K562 (cell line): Measurements from ENCODE around the gene NSUN6. TPM values are rescaled to one million over a fixed set of nuclear protein-coding genes. Genes with fewer than 3 reads are reported as not detected.

Experiments
- ATAC-seq: fragments of 200-7000 bp; cut with Tn5 transposase; 3 replicates; pipeline ENCODE4 v1.9.1; 2020; ENCODE audit warnings: moderate library complexity
- BruUV-seq: library from RNA; stranded (reverse); fragments of 400-500 nt; replicated peaks from 2 replicates; lab custom pipeline; 2021; lab: Mats Ljungman, UMichigan
- CTCF ChIA-PET: fragments of 300-600 bp; formaldehyde crosslinking; extraction: SDS; loops from one replicate; lab custom pipeline; 2021; ENCODE audit warnings: low intra/inter-chr PET ratio; lab: Yijun Ruan, JAX
- POLR2A ChIA-PET: fragments of 300-600, 350-650 bp; sonication (Branson Sonifier 250); formaldehyde crosslinking; extraction: SDS; loops from one replicate; lab custom pipeline; 2021; ENCODE audit warnings: antibody characterized with exemption, inconsistent platforms; lab: Yijun Ruan, JAX
- DNase-seq, 4 experiments: peaks; one replicate each; pipeline versions ENCODE4 v3.0.0 to v3.0.0-alpha.2; 2011 to 2018; ENCODE audit warnings: low spot score in 3 of 4, mixed read lengths in 3 of 4; ENCODE audit errors: extremely low read depth in 1 of 4
- FAIRE-seq: peaks from 2 replicates; lab custom pipeline; 2011; peaks lifted over from hg19 to GRCh38; lab: Jason Lieb, UNC
- H2AFZ ChIP-seq: 2 replicates; pipeline ENCODE4 v1.6.0; 2011; ENCODE audit warnings: low read depth, low read length, control low read depth, inconsistent platforms
- H3K27ac ChIP-seq: fragments of 200-600 bp; 3 replicates; pipeline ENCODE4 v1.8.0; 2011; ENCODE audit warnings: low read depth, mild to moderate bottlenecking, control low read depth, inconsistent platforms, low read length, moderate library complexity, mixed read lengths; ENCODE audit errors: extremely low read depth
- H3K27me3 ChIP-seq, 2 experiments: fragments of 300-600 bp in 1 of 2; 2 replicates in 1 of 2; 3 replicates in 1 of 2; pipeline versions ENCODE4 v1.6.0 to v1.8.0; 2011; ENCODE audit warnings: inconsistent platforms in 2 of 2, low read length in 2 of 2, mild to moderate bottlenecking in 1 of 2, mixed read lengths in 1 of 2, moderate library complexity in 1 of 2; ENCODE audit not compliant: control insufficient read depth in 2 of 2, insufficient read depth in 2 of 2
- H3K36me3 ChIP-seq: fragments of 300-600 bp; 3 replicates; pipeline ENCODE4 v1.8.0; 2011; ENCODE audit warnings: mild to moderate bottlenecking, low read length, inconsistent platforms; ENCODE audit not compliant: control insufficient read depth, insufficient read depth
- H3K4me1 ChIP-seq, 2 experiments: fragments of 200-600 bp in 1 of 2; replicated peaks in 1 of 2; 2 replicates in 1 of 2; 3 replicates in 1 of 2; pipeline versions ENCODE4 v1.5.1 to v1.8.0; 2011; ENCODE audit warnings: inconsistent platforms in 2 of 2, low read length in 2 of 2, mild to moderate bottlenecking in 1 of 2, mixed read lengths in 1 of 2, moderate library complexity in 1 of 2; ENCODE audit not compliant: control insufficient read depth in 2 of 2, insufficient read depth in 2 of 2
- H3K4me2 ChIP-seq: 2 replicates; pipeline ENCODE4 v1.6.1; 2011; ENCODE audit warnings: low read length, control low read depth, inconsistent platforms, mixed read lengths; ENCODE audit not compliant: insufficient read depth
- H3K4me3 ChIP-seq: fragments of 200-600 bp; sonication (generic), shearing (Covaris generic); 2 replicates; pipeline ENCODE4 v1.5.1; 2016; ENCODE audit warnings: control low read depth, inconsistent platforms
- H3K79me2 ChIP-seq: fragments of 200-600 bp; 3 replicates; pipeline ENCODE4 v1.8.0; 2011; ENCODE audit warnings: low read length, inconsistent platforms; ENCODE audit not compliant: control insufficient read depth, insufficient read depth
- H3K9ac ChIP-seq, 2 experiments: 2 replicates each; pipeline versions ENCODE4 v1.6.0 to v1.6.1; 2011; ENCODE audit warnings: low read depth in 2 of 2, low read length in 2 of 2, control low read depth in 1 of 2, inconsistent platforms in 1 of 2, mild to moderate bottlenecking in 1 of 2, mixed read lengths in 1 of 2; ENCODE audit not compliant: insufficient read depth in 1 of 2
- H3K9me1 ChIP-seq: one replicate; pipeline ENCODE4 v1.6.0; 2011; ENCODE audit warnings: inconsistent platforms, mild to moderate bottlenecking, low read length, moderate library complexity; ENCODE audit not compliant: control insufficient read depth, insufficient read depth
- H3K9me3 ChIP-seq: replicated peaks from 2 replicates; pipeline ENCODE4 v1.5.1; 2011; ENCODE audit warnings: low read depth, low read length, inconsistent platforms; ENCODE audit not compliant: control insufficient read depth, insufficient read depth
- H4K20me1 ChIP-seq: replicated peaks from 2 replicates; pipeline ENCODE4 v1.6.1; 2011; ENCODE audit warnings: low read length, inconsistent platforms, mixed read lengths; ENCODE audit not compliant: control insufficient read depth, insufficient read depth
- DMBX1 ChIP-seq: fragments of 250-450 bp; sonication (Bioruptor Pico); IDR thresholded peaks from 2 replicates; pipeline ENCODE4 v1.8.0; 2022; ENCODE audit warnings: inconsistent platforms, mild to moderate bottlenecking, moderate library complexity, borderline replicate concordance
- KDM5B ChIP-seq: fragments of 200-600 bp; sonication (generic); IDR thresholded peaks from 2 replicates; pipeline ENCODE4 v1.6.1; 2012; ENCODE audit warnings: low read depth, mild to moderate bottlenecking, moderate library complexity, low read length, control low read depth, inconsistent platforms; ENCODE audit not compliant: insufficient replicate concordance
- PYGO2 ChIP-seq: fragments of 450-650 bp; IDR thresholded peaks from 2 replicates; pipeline ENCODE4 v1.6.1; 2016; ENCODE audit warnings: mild to moderate bottlenecking, missing genetic modification characterization, moderate library complexity, missing compliant biosample characterization
- RNF2 ChIP-seq: sonication (generic); IDR thresholded peaks from 2 replicates; pipeline ENCODE4 v1.6.1; 2016
- ZC3H8 ChIP-seq: fragments of 450-650 bp; IDR thresholded peaks from 2 replicates; pipeline ENCODE4 v1.6.1; 2017
- WGBS: fragments of 100-300 bp; shearing (Covaris generic); methylation state at CpG from one replicate; pipeline ENCODE4 v1.1.6; 2016; ENCODE audit warnings: low coverage, mixed read lengths; ENCODE audit not compliant: insufficient coverage; ENCODE audit errors: missing lambda C conversion rate; 5-methylcytosine and 5-hydroxymethylcytosine counted together
- in situ Hi-C: fragments of 300-500 bp; cut with MboI; formaldehyde crosslinking; loops from 4 replicates; pipeline ENCODE4 v1.15.0; 2018; ENCODE audit warnings: inconsistent platforms, mixed read lengths
- intact Hi-C: fragments of 100-400 bp; cut with micrococcal nuclease; formaldehyde crosslinking; loops from 2 replicates; pipeline ENCODE4 v1.14.2; 2022
- polyA plus RNA-seq, 8 experiments: library from polyadenylated mRNA; depleted of rRNA in 4 of 8; stranded (reverse) in 5 of 8; unstranded in 3 of 8; fragments of >200 nt; fragmentation: Nextera tagmentation in 2 of 8; fragmentation: Illumina TruSeq in 1 of 8; extraction: Ambion mirVana in 2 of 8; extraction: Trizol in 1 of 8; gene quantifications; 2 replicates each; pipeline versions ENCODE4 v1.2.1 to v1.2.3, GENCODE V29; 2011 to 2014; ENCODE audit warnings: inconsistent platforms in 1 of 8, missing spikeins in 1 of 8
- total RNA-seq, 7 experiments: library from RNA; depleted of rRNA in 6 of 7; stranded (reverse); fragments of >200 nt in 6 of 7; fragmentation: Illumina TruSeq in 2 of 7; extraction: Trizol in 2 of 7; gene quantifications; 2 replicates each; pipeline versions ENCODE4 v1.2.1 to v1.2.3, GENCODE V29; 2011 to 2021; ENCODE audit warnings: low replicate concordance in 1 of 7
- TF ChIP-seq, protein P1 (sequence below): fragments of 250-450 bp; sonication (Bioruptor Pico); IDR thresholded peaks from 2 replicates; pipeline ENCODE4 v1.5.0; 2020; ENCODE audit warnings: mild to moderate bottlenecking, borderline replicate concordance
- TF ChIP-seq, protein P2 (sequence below): fragments of 450-650 bp; IDR thresholded peaks from 2 replicates; pipeline ENCODE4 v1.6.1; 2016; ENCODE audit warnings: antibody characterized with exemption
- TF ChIP-seq, protein P3 (sequence below): fragments of 450-650 bp; IDR thresholded peaks from 2 replicates; pipeline ENCODE4 v1.6.1; 2018; ENCODE audit not compliant: partially characterized antibody
- TF ChIP-seq, protein P4 (sequence below): sonication (generic); IDR thresholded peaks from 2 replicates; pipeline ENCODE4 v1.6.1; 2016
- TF ChIP-seq, protein P5 (sequence below): fragments of 250-450 bp; sonication (Bioruptor Pico); IDR thresholded peaks from 2 replicates; pipeline ENCODE4 v1.8.0; 2022; ENCODE audit warnings: inconsistent platforms, mild to moderate bottlenecking, moderate library complexity, borderline replicate concordance

The NSUN6 gene
- total and polyA plus RNA-seq, 9 of the 15 experiments (the other 6 are each of a cell fraction or from before 2014, with no cell fraction given): 12.5 to 33.1 (median 24.2) TPM

DNA sequence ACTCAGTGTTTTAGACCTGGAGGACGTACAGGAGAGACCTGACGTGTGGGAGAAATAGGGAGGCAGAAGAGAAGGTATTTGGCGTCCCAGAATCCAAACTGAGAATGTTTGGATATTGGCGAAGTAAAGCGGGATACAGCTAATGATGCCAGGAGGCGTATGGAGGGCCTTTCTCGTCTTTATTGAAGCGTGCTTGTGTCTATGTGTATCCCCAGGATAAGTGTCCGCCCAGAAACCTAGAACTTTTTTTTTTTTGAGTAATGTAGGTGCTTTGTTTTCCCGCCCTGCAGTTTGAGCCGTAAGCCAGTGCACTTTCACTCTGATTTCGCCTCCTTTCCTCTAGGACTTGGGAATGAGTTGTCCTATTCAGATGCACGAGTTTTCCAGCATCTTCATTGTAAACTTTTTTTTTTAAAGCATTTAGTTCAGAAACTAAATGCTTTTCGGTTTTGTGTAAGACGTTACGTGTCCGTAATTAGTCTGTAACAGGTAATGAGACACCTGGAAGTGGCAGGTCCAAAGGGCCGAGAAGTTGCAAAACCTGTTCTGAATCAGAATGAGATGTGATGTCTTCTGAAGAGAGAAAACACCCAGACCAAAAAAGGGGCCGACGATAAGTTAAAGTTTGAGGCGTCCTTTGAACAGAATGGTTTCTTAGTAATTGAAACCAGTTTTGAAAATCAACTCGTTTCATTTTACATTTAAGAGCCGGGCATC lies 8.6 kb upstream of the NSUN6 start:
- Histone ChIP-seq H3K9ac (peak overlapping the region; percentile 95 to 98), H2AFZ (peak overlapping the region; percentile 73), H3K79me2 (peaks cover 69% of the 10 kb centered on the region), H3K4me3 (peak overlapping the region; percentile 91), H3K9me3 (no peaks in the 10 kb centered on the region), H4K20me1 (0 out of 2 replicates have a peak, but pooled peaks cover 5% of the 10 kb centered on the region), H3K9me1 (no peaks in the 10 kb centered on the region), H3K4me2 (peak overlapping the region; percentile 85), H3K36me3 (peaks cover 6% of the 10 kb centered on the region; the same call in 1 of the 3 replicates), H3K4me1 (peaks cover 4 to 9% of the 10 kb centered on the region in 2 experiments; a peak in 3 of 5 replicates), H3K27me3 (no peaks in the 10 kb centered on the region), H3K27ac (peak overlapping the region; percentile 88)
- peak; percentile 36 for ATAC-seq
- FAIRE-seq: no peak
- CTCF ChIA-PET: no interaction called here
- in situ Hi-C loops: no loop called here
- POLR2A ChIA-PET: interaction anchor here (1.9 kb wide), 1 partner anchor 11 kb away, joined by 12 read pairs; no protein-coding TSS in a partner anchor
- intact Hi-C loops: loop anchor here (1.0 kb wide), 1 partner anchor 9 kb away; the partner anchor contains the start of gene NSUN6
- WGBS: under 1% methylated on average over 23 of the region's 23 CpGs
- no TSS peak for BruUV-seq
- peak in 3 of 4 experiments; percentile 17 to 23 (median 21) for DNase-seq
- TF ChIP-seq, protein P1, sequence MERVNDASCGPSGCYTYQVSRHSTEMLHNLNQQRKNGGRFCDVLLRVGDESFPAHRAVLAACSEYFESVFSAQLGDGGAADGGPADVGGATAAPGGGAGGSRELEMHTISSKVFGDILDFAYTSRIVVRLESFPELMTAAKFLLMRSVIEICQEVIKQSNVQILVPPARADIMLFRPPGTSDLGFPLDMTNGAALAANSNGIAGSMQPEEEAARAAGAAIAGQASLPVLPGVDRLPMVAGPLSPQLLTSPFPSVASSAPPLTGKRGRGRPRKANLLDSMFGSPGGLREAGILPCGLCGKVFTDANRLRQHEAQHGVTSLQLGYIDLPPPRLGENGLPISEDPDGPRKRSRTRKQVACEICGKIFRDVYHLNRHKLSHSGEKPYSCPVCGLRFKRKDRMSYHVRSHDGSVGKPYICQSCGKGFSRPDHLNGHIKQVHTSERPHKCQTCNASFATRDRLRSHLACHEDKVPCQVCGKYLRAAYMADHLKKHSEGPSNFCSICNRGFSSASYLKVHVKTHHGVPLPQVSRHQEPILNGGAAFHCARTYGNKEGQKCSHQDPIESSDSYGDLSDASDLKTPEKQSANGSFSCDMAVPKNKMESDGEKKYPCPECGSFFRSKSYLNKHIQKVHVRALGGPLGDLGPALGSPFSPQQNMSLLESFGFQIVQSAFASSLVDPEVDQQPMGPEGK: no peak
- TF ChIP-seq RNF2: no peak
- TF ChIP-seq, protein P2, sequence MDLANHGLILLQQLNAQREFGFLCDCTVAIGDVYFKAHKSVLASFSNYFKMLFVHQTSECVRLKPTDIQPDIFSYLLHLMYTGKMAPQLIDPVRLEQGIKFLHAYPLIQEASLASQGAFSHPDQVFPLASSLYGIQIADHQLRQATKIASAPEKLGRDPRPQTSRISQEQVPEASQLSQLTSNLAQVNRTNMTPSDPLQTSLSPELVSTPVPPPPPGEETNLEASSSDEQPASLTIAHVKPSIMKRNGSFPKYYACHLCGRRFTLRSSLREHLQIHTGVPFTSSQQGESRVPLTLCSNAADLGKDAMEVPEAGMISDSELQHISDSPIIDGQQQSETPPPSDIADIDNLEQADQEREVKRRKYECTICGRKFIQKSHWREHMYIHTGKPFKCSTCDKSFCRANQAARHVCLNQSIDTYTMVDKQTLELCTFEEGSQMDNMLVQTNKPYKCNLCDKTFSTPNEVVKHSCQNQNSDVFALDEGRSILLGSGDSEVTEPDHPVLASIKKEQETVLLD: no peak
- TF ChIP-seq ZC3H8: no peak
- TF ChIP-seq, protein P3, sequence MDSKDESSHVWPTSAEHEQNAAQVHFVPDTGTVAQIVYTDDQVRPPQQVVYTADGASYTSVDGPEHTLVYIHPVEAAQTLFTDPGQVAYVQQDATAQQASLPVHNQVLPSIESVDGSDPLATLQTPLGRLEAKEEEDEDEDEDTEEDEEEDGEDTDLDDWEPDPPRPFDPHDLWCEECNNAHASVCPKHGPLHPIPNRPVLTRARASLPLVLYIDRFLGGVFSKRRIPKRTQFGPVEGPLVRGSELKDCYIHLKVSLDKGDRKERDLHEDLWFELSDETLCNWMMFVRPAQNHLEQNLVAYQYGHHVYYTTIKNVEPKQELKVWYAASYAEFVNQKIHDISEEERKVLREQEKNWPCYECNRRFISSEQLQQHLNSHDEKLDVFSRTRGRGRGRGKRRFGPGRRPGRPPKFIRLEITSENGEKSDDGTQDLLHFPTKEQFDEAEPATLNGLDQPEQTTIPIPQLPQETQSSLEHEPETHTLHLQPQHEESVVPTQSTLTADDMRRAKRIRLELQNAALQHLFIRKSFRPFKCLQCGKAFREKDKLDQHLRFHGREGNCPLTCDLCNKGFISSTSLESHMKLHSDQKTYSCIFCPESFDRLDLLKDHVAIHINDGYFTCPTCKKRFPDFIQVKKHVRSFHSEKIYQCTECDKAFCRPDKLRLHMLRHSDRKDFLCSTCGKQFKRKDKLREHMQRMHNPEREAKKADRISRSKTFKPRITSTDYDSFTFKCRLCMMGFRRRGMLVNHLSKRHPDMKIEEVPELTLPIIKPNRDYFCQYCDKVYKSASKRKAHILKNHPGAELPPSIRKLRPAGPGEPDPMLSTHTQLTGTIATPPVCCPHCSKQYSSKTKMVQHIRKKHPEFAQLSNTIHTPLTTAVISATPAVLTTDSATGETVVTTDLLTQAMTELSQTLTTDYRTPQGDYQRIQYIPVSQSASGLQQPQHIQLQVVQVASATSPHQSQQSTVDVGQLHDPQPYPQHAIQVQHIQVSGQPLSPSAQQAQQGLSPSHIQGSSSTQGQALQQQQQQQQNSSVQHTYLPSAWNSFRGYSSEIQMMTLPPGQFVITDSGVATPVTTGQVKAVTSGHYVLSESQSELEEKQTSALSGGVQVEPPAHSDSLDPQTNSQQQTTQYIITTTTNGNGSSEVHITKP: no peak
- TF ChIP-seq, protein P4, sequence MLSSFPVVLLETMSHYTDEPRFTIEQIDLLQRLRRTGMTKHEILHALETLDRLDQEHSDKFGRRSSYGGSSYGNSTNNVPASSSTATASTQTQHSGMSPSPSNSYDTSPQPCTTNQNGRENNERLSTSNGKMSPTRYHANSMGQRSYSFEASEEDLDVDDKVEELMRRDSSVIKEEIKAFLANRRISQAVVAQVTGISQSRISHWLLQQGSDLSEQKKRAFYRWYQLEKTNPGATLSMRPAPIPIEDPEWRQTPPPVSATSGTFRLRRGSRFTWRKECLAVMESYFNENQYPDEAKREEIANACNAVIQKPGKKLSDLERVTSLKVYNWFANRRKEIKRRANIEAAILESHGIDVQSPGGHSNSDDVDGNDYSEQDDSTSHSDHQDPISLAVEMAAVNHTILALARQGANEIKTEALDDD: no peak
- no peak for TF ChIP-seq DMBX1 (CRISPR knock-in tag)
- no peak for TF ChIP-seq PYGO2 (tag)
- no peak for TF ChIP-seq KDM5B
- TF ChIP-seq, protein P5, sequence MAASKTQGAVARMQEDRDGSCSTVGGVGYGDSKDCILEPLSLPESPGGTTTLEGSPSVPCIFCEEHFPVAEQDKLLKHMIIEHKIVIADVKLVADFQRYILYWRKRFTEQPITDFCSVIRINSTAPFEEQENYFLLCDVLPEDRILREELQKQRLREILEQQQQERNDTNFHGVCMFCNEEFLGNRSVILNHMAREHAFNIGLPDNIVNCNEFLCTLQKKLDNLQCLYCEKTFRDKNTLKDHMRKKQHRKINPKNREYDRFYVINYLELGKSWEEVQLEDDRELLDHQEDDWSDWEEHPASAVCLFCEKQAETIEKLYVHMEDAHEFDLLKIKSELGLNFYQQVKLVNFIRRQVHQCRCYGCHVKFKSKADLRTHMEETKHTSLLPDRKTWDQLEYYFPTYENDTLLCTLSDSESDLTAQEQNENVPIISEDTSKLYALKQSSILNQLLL (CRISPR knock-in tag): no peak
